Karpas-422 (cell line): Measurements from ENCODE around the gene PPME1. TPM values are rescaled to one million over a fixed set of nuclear protein-coding genes. Genes with fewer than 3 reads are reported as not detected.
A peak's percentile ranks its signal among the peaks of the same experiment; 100 is the strongest.
"Not testable (repeated sequence)": the region's sequence is repeated elsewhere in the genome, so short reads cannot be mapped to it uniquely, and the experiment has no call there.

Experiments
- DNase-seq: peaks from one replicate; pipeline ENCODE4 v3.0.0-alpha.2; 2015
- H2AFZ ChIP-seq: fragments of 200-600 bp; sonication (generic); 2 replicates; pipeline ENCODE4 v1.6.1; 2014; ENCODE audit warnings: antibody characterized with exemption, low read length, mixed read lengths
- H3K27ac ChIP-seq: fragments of 200-600 bp; sonication (generic); 2 replicates; pipeline ENCODE4 v1.5.1; 2014; ENCODE audit warnings: mild to moderate bottlenecking, low read length, moderate library complexity
- H3K27me3 ChIP-seq: fragments of 200-600 bp; sonication (generic); 2 replicates; pipeline ENCODE4 v1.6.1; 2014; ENCODE audit warnings: low read length, mixed read lengths
- H3K36me3 ChIP-seq: fragments of 200-600 bp; sonication (generic); 2 replicates; pipeline ENCODE4 v1.6.1; 2014; ENCODE audit warnings: low read length, mixed read lengths; ENCODE audit not compliant: insufficient read depth
- H3K4me1 ChIP-seq: fragments of 200-600 bp; sonication (generic); 2 replicates; pipeline ENCODE4 v1.6.1; 2014; ENCODE audit warnings: mild to moderate bottlenecking, low read length, mixed read lengths
- H3K4me2 ChIP-seq: fragments of 200-600 bp; sonication (generic); 2 replicates; pipeline ENCODE4 v1.6.1; 2014; ENCODE audit warnings: low read length, low read depth, mild to moderate bottlenecking; ENCODE audit not compliant: poor library complexity, severe bottlenecking
- H3K4me3 ChIP-seq: fragments of 200-600 bp; sonication (generic); 2 replicates; pipeline ENCODE4 v1.5.1; 2014; ENCODE audit warnings: mild to moderate bottlenecking, antibody characterized with exemption, low read length, mixed read lengths
- H3K79me2 ChIP-seq: fragments of 200-600 bp; sonication (generic); 2 replicates; pipeline ENCODE4 v1.6.1; 2014; ENCODE audit warnings: mild to moderate bottlenecking, low read length, mixed read lengths
- H3K9ac ChIP-seq: fragments of 200-600 bp; sonication (generic); 2 replicates; pipeline ENCODE4 v1.6.0; 2014; ENCODE audit warnings: low read length
- H3K9me2 ChIP-seq: fragments of 200-600 bp; sonication (generic), shearing (Covaris generic); replicated peaks from 2 replicates; pipeline ENCODE4 v1.6.0; 2014; ENCODE audit warnings: mild to moderate bottlenecking, low read length, moderate library complexity; ENCODE audit not compliant: insufficient read depth
- H3K9me3 ChIP-seq: fragments of 300-700, 200-600 bp; sonication (generic); 2 replicates; pipeline ENCODE4 v1.6.1; 2014; ENCODE audit warnings: low read length, mixed read lengths
- H4K20me1 ChIP-seq: fragments of 200-600 bp; sonication (generic); 2 replicates; pipeline ENCODE4 v1.6.1; 2014; ENCODE audit warnings: mild to moderate bottlenecking, antibody characterized with exemption, low read length, low read depth; ENCODE audit not compliant: insufficient read depth
- total RNA-seq: library from RNA; depleted of rRNA; stranded (reverse); fragments of >200 nt; shearing (Covaris generic); gene quantifications from 2 replicates; pipeline ENCODE4 v1.2.3, GENCODE V29; 2014; ENCODE audit warnings: low replicate concordance; rRNA removed

Gene PPME1, protein sequence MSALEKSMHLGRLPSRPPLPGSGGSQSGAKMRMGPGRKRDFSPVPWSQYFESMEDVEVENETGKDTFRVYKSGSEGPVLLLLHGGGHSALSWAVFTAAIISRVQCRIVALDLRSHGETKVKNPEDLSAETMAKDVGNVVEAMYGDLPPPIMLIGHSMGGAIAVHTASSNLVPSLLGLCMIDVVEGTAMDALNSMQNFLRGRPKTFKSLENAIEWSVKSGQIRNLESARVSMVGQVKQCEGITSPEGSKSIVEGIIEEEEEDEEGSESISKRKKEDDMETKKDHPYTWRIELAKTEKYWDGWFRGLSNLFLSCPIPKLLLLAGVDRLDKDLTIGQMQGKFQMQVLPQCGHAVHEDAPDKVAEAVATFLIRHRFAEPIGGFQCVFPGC
- 39.1 and 59.1 TPM in 2 replicates for total RNA-seq

DNA sequence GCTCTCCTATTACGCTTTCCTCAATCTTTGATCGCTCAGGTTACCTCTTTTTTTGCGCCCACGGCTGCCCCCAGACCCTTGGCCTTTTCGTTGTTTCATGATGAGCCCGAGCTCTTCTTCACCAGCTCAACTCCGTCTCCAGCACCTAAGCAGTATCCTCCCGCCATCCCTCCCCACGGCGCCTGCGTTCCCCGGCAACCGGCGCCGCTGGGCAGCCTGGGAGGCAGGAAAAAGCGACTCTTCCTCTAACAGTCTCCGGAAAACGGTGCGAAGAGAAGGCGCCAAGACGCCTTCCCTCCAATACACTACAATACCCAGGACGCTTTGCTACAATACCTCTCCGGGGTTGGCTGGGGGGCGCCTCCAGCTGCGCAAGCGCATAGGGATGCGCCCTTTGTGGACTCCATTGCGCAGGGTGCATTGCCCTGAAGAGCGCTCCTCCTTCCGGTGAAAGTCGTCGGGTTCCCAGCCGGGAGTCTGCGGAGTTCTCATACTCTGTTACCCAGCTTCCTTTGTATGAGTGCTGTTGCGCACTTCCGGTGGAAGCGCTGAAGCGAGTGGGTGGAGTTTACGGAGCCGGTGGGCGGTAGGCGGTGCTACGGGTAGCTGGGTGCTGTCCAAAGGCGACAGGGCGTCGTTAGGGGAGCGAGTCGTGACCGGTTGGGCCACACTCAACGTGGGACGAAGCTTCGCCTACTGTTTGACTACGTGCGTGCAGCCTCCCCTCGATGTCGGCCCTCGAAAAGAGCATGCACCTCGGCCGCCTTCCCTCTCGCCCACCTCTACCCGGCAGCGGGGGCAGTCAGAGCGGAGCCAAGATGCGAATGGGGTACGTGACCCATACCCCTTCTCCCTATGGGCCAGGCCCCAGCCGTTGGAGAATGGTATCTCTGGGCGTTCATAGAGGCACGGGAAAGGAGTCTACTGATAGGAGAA, at the start of gene PPME1, which contains the start of gene C2CD3:
Gene PPME1 (plus strand): TSS at position 596 of the 936 bp plus-strand sequence. CDS start 133 bp downstream, at position 729.
Gene C2CD3 (minus strand): TSS at position 309 of the 936 bp plus-strand sequence. CDS start 210 bp downstream, at position 99.
- peaks cover 90% of the 10 kb centered on the region for H3K79me2 ChIP-seq
- H3K27me3 ChIP-seq = no peaks in the 10 kb centered on the region
- peak within 1 kb of the TSS; percentile 93 for H3K4me2 ChIP-seq
- H4K20me1 ChIP-seq = no peaks in the 10 kb centered on the region; the same call in 1 of the 2 replicates
- DNase-seq = peak; percentile 100
- peaks cover 54% of the 10 kb centered on the region for H3K4me1 ChIP-seq
- peak within 1 kb of the TSS; percentile 90 for H3K9ac ChIP-seq
- peak within 1 kb of the TSS; percentile 84 for H3K27ac ChIP-seq
- no peaks in the 10 kb centered on the region for H3K9me3 ChIP-seq
- peaks cover 29% of the 10 kb centered on the region for H3K36me3 ChIP-seq
- no peaks in the 10 kb centered on the region for H3K9me2 ChIP-seq
- H2AFZ ChIP-seq = peak within 1 kb of the TSS; percentile 40
- peak within 1 kb of the TSS; percentile 93 for H3K4me3 ChIP-seq

DNA sequence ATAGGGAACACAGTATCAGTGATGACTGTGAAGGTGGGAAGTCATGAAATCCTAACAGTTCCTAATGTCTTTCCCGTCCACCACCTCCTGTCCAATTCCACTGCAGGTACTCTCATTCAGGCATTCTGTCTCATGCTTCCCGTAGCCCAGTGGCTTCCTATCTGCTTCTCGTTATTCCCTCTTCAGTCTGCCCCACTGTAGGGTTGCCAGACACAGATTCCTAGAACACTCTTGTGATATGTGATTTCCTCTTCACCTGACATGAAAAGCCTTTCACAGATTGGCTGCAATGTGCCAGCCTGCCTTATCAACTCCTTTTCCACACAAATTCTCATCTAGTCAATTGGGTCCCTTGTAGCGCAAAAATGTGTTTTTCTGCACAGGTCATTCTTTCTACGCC, 49.3 kb upstream of the PPME1 start:
- Histone ChIP-seq H3K9me2 (no peaks in the 10 kb centered on the region), H3K79me2 (no peaks in the 10 kb centered on the region), H3K27ac (peak overlapping the region; percentile 68), H3K4me3 (no peak overlapping the region), H3K9me3 (no peaks in the 10 kb centered on the region), H3K9ac (no peak overlapping the region), H2AFZ (no peak overlapping the region), H3K27me3 (no peaks in the 10 kb centered on the region), H3K4me1 (peaks cover 25% of the 10 kb centered on the region), H4K20me1 (no peaks in the 10 kb centered on the region), H3K36me3 (peaks cover 22% of the 10 kb centered on the region), H3K4me2 (no peak overlapping the region)
- no peak for DNase-seq

DNA sequence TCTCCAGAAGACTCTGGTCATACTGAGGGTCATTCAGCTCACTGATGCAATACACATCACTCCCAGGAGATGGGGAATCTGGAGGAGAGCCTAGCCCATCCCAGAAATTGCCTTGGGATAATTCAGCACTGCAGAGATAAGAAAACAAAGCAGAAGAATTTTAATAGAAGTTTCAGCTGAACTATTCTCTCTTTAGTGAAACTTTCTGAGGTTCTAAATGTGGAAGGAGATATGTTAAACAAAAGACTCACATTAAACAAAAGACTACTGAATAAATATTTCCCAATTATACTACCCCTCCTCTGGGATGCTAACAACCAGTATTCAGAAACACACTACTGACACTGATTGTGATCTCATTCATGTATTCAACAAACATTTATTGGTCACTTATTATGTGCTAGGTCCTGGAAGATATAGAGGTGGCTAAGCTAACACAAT, 48.1 kb upstream of the PPME1 start:
- Histone ChIP-seq H3K4me3 (no peak overlapping the region), H3K9me3 (no peaks in the 10 kb centered on the region), H3K4me2 (peak overlapping the region; percentile 3), H3K4me1 (peaks cover 25% of the 10 kb centered on the region), H2AFZ (no peak overlapping the region), H3K27me3 (no peaks in the 10 kb centered on the region), H3K9me2 (no peaks in the 10 kb centered on the region), H3K79me2 (no peaks in the 10 kb centered on the region), H3K36me3 (peaks cover 18% of the 10 kb centered on the region), H3K27ac (peak overlapping the region; percentile 68), H4K20me1 (no peaks in the 10 kb centered on the region), H3K9ac (no peak overlapping the region)
- DNase-seq = no peak

DNA sequence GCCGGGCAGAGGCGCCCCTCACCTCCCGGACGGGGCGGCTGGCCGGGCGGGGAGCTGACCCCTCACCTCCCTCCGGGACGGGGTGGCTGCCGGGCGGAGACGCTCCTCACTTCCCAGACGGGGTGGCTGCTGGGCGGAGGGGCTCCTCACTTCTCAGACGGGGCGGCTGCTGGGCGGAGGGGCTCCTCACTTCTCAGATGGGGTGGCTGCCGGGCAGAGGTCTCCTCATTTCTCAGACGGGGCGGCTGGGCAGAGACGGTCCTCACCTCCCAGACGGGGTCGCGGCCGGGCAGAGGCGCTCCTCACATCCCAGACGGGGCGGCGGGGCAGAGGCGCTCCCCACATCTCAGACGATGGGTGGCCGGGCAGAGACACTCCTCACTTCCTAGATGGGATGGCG, 42.0 kb upstream of the PPME1 start:
- not testable (repeated sequence) for H3K79me2 ChIP-seq, H3K4me3 ChIP-seq, H4K20me1 ChIP-seq, H3K27ac ChIP-seq, H3K27me3 ChIP-seq, H3K9me3 ChIP-seq, H3K9ac ChIP-seq, H3K9me2 ChIP-seq, H3K4me1 ChIP-seq, H3K4me2 ChIP-seq, DNase-seq, H2AFZ ChIP-seq
- peaks cover 38% of the 10 kb centered on the region for H3K36me3 ChIP-seq

DNA sequence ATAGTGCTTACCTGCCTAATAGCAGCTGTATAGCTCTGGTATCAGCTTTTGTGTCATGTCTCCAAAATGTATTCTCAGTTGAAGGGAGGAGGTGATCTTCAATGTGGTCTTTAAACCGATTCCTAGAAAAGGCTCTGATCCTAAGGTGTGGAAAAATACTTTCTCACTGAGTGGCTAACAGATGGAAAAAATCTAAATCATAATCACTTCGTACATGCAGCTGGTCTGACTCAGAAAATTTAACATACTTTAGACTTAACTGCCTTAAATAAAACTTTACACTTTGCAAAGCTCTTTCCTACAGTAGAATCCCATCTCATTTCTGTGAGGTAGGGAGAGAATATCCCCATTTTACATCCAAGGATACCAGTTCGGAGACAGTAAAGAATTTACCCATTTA, 38.3 kb upstream of the PPME1 start:
- H3K36me3 ChIP-seq = peaks cover 38% of the 10 kb centered on the region
- H3K4me3 ChIP-seq = no peak overlapping the region
- no peaks in the 10 kb centered on the region for H3K4me1 ChIP-seq
- no peak overlapping the region for H3K27ac ChIP-seq
- no peak overlapping the region for H3K4me2 ChIP-seq
- H2AFZ ChIP-seq = no peak overlapping the region
- no peaks in the 10 kb centered on the region for H3K27me3 ChIP-seq
- no peak for DNase-seq
- no peaks in the 10 kb centered on the region for H3K9me2 ChIP-seq
- no peaks in the 10 kb centered on the region for H4K20me1 ChIP-seq
- no peak overlapping the region for H3K9ac ChIP-seq
- H3K9me3 ChIP-seq = no peaks in the 10 kb centered on the region
- H3K79me2 ChIP-seq = no peaks in the 10 kb centered on the region

DNA sequence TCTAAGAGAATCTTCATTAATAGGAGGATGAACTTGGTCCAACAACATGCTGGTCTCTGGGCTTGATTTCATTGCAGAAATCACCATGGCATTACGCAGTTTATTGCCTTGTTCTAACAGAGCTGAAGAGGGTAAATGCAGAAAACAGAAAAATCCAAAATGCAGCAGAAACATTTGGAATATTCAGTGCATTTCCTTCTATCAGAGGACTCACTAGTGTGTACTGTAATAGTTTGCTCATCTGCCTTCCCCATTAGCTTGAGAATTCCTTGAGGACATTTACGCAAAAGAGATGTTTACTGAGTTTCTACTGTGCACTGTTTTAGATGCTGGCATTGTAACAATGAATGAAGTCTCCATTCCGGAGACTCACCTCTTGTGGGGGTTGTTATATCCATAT, 37.7 kb upstream of the PPME1 start:
- H3K4me1 ChIP-seq = no peaks in the 10 kb centered on the region
- no peaks in the 10 kb centered on the region for H3K9me3 ChIP-seq
- no peaks in the 10 kb centered on the region for H4K20me1 ChIP-seq
- no peak overlapping the region for H2AFZ ChIP-seq
- peaks cover 43% of the 10 kb centered on the region for H3K36me3 ChIP-seq
- H3K4me2 ChIP-seq = no peak overlapping the region
- no peaks in the 10 kb centered on the region for H3K27me3 ChIP-seq
- no peak overlapping the region for H3K9ac ChIP-seq
- no peak for DNase-seq
- H3K4me3 ChIP-seq = no peak overlapping the region
- no peaks in the 10 kb centered on the region for H3K79me2 ChIP-seq
- H3K9me2 ChIP-seq = no peaks in the 10 kb centered on the region
- H3K27ac ChIP-seq = no peak overlapping the region

DNA sequence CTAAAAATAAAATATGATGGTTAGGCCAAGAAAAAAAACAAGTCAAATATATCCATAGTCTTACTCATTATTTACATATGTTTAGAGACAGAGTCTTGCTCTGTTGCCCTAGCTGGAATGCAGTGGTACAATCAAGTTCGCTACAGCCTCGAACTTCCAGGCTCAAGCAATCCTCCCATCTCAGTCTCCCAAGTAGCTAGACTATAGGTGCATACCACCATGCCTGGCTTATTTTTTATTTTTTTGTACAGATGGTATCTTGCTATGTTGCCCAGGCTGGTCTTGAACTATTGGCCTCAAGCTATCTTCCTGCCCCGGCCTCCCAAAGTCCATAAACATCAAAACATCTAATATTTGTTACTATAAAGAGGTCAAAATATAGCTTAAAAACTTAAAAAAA, 36.4 kb upstream of the PPME1 start:
- H3K27me3 ChIP-seq = no peaks in the 10 kb centered on the region
- H3K9me2 ChIP-seq = no peaks in the 10 kb centered on the region
- H3K9ac ChIP-seq = no peak overlapping the region
- H2AFZ ChIP-seq = no peak overlapping the region
- H3K9me3 ChIP-seq = no peaks in the 10 kb centered on the region
- H3K36me3 ChIP-seq = peaks cover 43% of the 10 kb centered on the region
- H4K20me1 ChIP-seq = no peaks in the 10 kb centered on the region
- H3K79me2 ChIP-seq = no peaks in the 10 kb centered on the region; the same call in 1 of the 2 replicates
- H3K27ac ChIP-seq = no peak overlapping the region
- H3K4me2 ChIP-seq = no peak overlapping the region
- no peaks in the 10 kb centered on the region for H3K4me1 ChIP-seq
- no peak for DNase-seq
- H3K4me3 ChIP-seq = no peak overlapping the region
